Measurements from ENCODE around the gene FASTK. TPM values are rescaled to one million over a fixed set of nuclear protein-coding genes. Genes with fewer than 3 reads are reported as not detected.

The FASTK gene
- total RNA-seq, 1 donor from 2014 or later = 56.1 TPM

DNA sequence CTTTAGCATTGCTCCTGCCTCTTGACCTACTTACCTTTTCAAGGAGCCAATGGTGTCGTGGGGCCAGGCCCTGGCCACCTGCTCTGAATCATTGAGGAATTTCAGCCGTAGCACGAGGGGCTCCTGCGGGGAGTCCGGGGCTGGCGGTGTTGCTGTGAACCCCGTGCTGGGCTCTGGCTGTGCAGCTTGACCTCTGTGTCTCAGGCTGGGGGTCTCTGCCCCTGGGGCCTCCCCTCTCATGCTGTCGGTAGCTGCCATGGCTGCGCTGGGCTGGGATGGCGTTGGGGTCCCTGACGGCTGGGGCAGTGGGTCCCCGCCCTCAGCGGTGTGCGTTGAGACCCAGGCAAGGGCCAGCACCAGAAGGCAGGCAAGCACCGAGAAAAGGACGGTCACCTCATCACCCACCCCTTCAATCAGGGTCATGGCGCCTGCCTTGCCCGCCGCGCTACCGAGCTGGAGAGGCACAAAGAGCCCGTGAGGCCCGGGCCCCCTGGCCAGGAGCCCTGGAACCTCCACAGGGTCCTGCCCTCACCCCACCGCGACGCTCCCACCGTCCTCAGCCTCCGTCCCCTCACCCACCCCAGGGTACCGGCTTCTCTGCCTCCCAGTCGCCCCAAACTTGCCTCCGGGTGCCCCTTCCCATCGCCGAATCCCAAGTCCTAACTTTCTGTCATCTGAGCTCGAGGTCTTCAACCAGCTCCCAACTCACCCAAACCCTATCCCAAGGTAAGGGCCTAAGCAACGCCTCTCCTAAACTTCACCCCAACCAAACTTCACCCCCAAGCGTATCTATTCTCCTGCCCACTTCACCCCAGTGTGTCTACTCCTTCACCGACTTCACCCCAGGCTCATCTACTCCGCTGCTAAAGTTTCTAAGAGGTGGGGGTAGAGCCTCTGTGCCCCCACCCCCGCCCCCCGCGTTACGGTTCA is 1.8 kb upstream of the FASTK start:
- Histone ChIP-seq H3K9me3 (ENCODE audit: insufficient read depth, low read depth, low read length) (no peaks in the 10 kb centered on the region), H3K9ac (ENCODE audit: low read length) (peak overlapping the region; percentile 95), H3K4me1 (ENCODE audit: insufficient read depth, low read length) (peaks cover 40% of the 10 kb centered on the region), H3K4me2 (ENCODE audit: low read length) (peak overlapping the region; percentile 87), H3K4me3 (ENCODE audit: insufficient read depth, low read depth, low read length) (peak overlapping the region; percentile 62), H3K27ac (ENCODE audit: low read depth, low read length) (peak overlapping the region; percentile 58), H3K27me3 (ENCODE audit: insufficient read depth, low read length) (no peaks in the 10 kb centered on the region), H3K36me3 (ENCODE audit: insufficient read depth, low read length) (peaks cover 4% of the 10 kb centered on the region), H2AFZ (ENCODE audit: low read depth, low read length) (no peak overlapping the region), H3K79me2 (ENCODE audit: insufficient read depth, low read length) (peaks cover 48% of the 10 kb centered on the region), H4K20me1 (ENCODE audit: insufficient read depth, low read length) (peaks cover 30% of the 10 kb centered on the region)
- peaks cover 4% of the 10 kb centered on the region for H3K36me3 Mint-ChIP-seq (ENCODE audit: low read depth, unreplicated experiment)
- no peak for TF ChIP-seq EZH2 (IDR thresholded peaks at IDR 0.05; ENCODE audit: insufficient read depth, low read length)
- TF ChIP-seq, protein P1, sequence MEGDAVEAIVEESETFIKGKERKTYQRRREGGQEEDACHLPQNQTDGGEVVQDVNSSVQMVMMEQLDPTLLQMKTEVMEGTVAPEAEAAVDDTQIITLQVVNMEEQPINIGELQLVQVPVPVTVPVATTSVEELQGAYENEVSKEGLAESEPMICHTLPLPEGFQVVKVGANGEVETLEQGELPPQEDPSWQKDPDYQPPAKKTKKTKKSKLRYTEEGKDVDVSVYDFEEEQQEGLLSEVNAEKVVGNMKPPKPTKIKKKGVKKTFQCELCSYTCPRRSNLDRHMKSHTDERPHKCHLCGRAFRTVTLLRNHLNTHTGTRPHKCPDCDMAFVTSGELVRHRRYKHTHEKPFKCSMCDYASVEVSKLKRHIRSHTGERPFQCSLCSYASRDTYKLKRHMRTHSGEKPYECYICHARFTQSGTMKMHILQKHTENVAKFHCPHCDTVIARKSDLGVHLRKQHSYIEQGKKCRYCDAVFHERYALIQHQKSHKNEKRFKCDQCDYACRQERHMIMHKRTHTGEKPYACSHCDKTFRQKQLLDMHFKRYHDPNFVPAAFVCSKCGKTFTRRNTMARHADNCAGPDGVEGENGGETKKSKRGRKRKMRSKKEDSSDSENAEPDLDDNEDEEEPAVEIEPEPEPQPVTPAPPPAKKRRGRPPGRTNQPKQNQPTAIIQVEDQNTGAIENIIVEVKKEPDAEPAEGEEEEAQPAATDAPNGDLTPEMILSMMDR (IDR thresholded peaks at IDR 0.05; ENCODE audit: insufficient read depth, low read depth, low read length) = no peak
- H3K27me3 Mint-ChIP-seq (ENCODE audit: low read depth, unreplicated experiment) = no peaks in the 10 kb centered on the region
- DNase-seq (ENCODE audit: low read depth) = no peak
- H3K27ac Mint-ChIP-seq (ENCODE audit: unreplicated experiment) = peak overlapping the region; percentile 79
- FAIRE-seq = no peak
- no peaks in the 10 kb centered on the region for H3K9me3 Mint-ChIP-seq (ENCODE audit: unreplicated experiment)
- peak overlapping the region; percentile 88 for H3K4me3 Mint-ChIP-seq (ENCODE audit: unreplicated experiment)
- peaks cover 20% of the 10 kb centered on the region for H3K4me1 Mint-ChIP-seq (ENCODE audit: low read depth, unreplicated experiment)

DNA sequence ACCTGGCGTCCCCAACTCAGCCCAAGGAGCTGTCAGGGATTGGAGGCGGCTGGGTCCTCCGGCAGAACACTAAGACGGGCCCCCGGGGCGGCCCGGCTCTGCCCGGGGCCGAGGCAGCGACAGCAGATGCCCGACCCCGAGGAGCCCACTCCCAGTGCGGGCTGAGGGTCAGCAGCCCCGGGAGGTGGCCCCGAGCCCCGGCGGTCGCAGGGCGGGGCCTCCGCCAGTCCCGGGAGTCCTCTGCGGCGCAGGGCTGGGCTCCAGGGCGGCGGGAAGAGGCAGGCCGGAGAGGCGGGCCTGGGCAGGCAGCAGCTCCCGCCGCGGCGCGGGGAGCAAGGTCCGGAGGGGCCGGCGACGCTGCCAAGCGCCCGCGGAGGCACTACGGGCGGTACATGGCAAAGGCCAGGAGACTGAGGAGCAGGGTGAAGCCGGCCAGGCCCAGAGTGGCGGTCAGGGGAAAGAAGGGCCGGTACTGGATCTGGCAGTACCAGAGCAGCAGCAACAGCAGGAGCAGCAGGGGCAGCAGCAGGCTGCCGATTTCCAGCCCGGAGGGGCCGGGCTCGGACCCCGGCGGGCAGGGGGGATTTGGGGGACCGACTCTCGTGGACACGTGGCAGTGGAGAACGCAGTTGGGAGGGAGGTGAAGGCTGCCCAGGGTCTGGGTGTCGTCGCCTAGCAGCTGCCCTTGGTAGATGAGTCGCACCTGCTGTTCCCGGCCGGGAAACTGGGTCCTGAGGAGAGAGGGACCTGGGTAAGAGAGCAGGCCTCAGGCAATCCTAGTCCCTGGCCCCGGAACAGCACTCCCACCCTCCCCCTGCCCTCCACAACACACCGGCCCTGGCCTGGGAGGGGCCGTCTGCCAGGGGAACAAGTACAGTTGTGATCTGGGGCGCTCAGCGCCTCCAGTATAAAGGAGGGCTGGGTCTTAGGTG is 827 bp upstream of the FASTK start:
- H3K36me3 ChIP-seq (ENCODE audit: insufficient read depth, low read length) = peaks cover 4% of the 10 kb centered on the region
- Mint-ChIP-seq H3K27me3 (ENCODE audit: low read depth, unreplicated experiment) (no peaks in the 10 kb centered on the region), H3K4me3 (ENCODE audit: unreplicated experiment) (peak overlapping the region; percentile 75), H3K9me3 (ENCODE audit: unreplicated experiment) (no peaks in the 10 kb centered on the region), H3K4me1 (ENCODE audit: low read depth, unreplicated experiment) (peaks cover 20% of the 10 kb centered on the region), H3K27ac (ENCODE audit: unreplicated experiment) (no peak overlapping the region), H3K36me3 (ENCODE audit: low read depth, unreplicated experiment) (peaks cover 4% of the 10 kb centered on the region)
- no peak for FAIRE-seq
- H3K4me2 ChIP-seq (ENCODE audit: low read length) = peak overlapping the region; percentile 87
- peaks cover 44% of the 10 kb centered on the region for H3K79me2 ChIP-seq (ENCODE audit: insufficient read depth, low read length)
- no peak for TF ChIP-seq EZH2 (IDR thresholded peaks at IDR 0.05; ENCODE audit: insufficient read depth, low read length)
- H3K9ac ChIP-seq (ENCODE audit: low read length) = peak overlapping the region; percentile 95
- no peak for DNase-seq (ENCODE audit: low read depth)
- H3K4me3 ChIP-seq (ENCODE audit: insufficient read depth, low read depth, low read length) = peak overlapping the region; percentile 85
- peaks cover 35% of the 10 kb centered on the region for H4K20me1 ChIP-seq (ENCODE audit: insufficient read depth, low read length)
- H3K27ac ChIP-seq (ENCODE audit: low read depth, low read length) = peak overlapping the region; percentile 66
- peaks cover 40% of the 10 kb centered on the region for H3K4me1 ChIP-seq (ENCODE audit: insufficient read depth, low read length)
- H3K9me3 ChIP-seq (ENCODE audit: insufficient read depth, low read depth, low read length) = no peaks in the 10 kb centered on the region
- H3K27me3 ChIP-seq (ENCODE audit: insufficient read depth, low read length) = no peaks in the 10 kb centered on the region
- peak overlapping the region; percentile 39 for H2AFZ ChIP-seq (ENCODE audit: low read depth, low read length)

DNA sequence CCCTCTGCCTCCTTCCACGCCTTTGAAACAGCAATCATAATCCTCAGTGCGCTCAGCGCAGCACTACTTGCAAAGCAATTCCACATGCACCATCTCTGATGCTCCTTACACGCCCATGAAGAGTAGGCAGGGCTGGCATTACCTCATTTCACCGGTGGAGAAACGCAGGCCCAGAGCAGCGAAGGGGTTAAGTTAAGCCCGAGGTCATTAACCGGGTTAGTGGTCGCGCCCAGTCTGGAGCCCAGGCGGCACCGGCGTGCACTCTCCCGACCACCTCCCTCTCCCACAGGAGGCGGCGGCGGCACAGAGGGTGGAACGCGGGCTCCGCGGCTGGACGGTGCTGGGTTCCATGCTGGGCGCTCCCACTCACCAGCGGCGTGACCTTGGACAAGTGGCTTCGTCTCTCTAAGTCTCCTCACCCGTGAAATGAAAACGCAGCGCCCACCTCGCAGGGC is 515 bp downstream of the FASTK start:
- Histone ChIP-seq H3K9me3 (ENCODE audit: insufficient read depth, low read depth, low read length) (no peaks in the 10 kb centered on the region), H2AFZ (ENCODE audit: low read depth, low read length) (peak overlapping the region; percentile 61), H4K20me1 (ENCODE audit: insufficient read depth, low read length) (peaks cover 48% of the 10 kb centered on the region), H3K4me1 (ENCODE audit: insufficient read depth, low read length) (peaks cover 34% of the 10 kb centered on the region), H3K4me2 (ENCODE audit: low read length) (peak overlapping the region; percentile 87), H3K9ac (ENCODE audit: low read length) (peak overlapping the region; percentile 95), H3K27ac (ENCODE audit: low read depth, low read length) (peak overlapping the region; percentile 89), H3K4me3 (ENCODE audit: insufficient read depth, low read depth, low read length) (peak overlapping the region; percentile 85), H3K36me3 (ENCODE audit: insufficient read depth, low read length) (peaks cover 9% of the 10 kb centered on the region), H3K27me3 (ENCODE audit: insufficient read depth, low read length) (no peaks in the 10 kb centered on the region), H3K79me2 (ENCODE audit: insufficient read depth, low read length) (peaks cover 44% of the 10 kb centered on the region)
- Mint-ChIP-seq H3K27me3 (ENCODE audit: low read depth, unreplicated experiment) (no peaks in the 10 kb centered on the region), H3K4me1 (ENCODE audit: low read depth, unreplicated experiment) (peaks cover 20% of the 10 kb centered on the region), H3K9me3 (ENCODE audit: unreplicated experiment) (no peaks in the 10 kb centered on the region), H3K4me3 (ENCODE audit: unreplicated experiment) (peak overlapping the region; percentile 96), H3K27ac (ENCODE audit: unreplicated experiment) (peak overlapping the region; percentile 72), H3K36me3 (ENCODE audit: low read depth, unreplicated experiment) (peaks cover 7% of the 10 kb centered on the region)
- TF ChIP-seq, protein P1 (IDR thresholded peaks at IDR 0.05; ENCODE audit: insufficient read depth, low read depth, low read length) = no peak
- no peak for TF ChIP-seq EZH2 (IDR thresholded peaks at IDR 0.05; ENCODE audit: insufficient read depth, low read length)
- no peak for DNase-seq (ENCODE audit: low read depth)
- FAIRE-seq = no peak

Data from astrocyte (in vitro differentiated cells and primary cell).